Measurements from ENCODE around the gene MTA1.

The MTA1 gene

DNA sequence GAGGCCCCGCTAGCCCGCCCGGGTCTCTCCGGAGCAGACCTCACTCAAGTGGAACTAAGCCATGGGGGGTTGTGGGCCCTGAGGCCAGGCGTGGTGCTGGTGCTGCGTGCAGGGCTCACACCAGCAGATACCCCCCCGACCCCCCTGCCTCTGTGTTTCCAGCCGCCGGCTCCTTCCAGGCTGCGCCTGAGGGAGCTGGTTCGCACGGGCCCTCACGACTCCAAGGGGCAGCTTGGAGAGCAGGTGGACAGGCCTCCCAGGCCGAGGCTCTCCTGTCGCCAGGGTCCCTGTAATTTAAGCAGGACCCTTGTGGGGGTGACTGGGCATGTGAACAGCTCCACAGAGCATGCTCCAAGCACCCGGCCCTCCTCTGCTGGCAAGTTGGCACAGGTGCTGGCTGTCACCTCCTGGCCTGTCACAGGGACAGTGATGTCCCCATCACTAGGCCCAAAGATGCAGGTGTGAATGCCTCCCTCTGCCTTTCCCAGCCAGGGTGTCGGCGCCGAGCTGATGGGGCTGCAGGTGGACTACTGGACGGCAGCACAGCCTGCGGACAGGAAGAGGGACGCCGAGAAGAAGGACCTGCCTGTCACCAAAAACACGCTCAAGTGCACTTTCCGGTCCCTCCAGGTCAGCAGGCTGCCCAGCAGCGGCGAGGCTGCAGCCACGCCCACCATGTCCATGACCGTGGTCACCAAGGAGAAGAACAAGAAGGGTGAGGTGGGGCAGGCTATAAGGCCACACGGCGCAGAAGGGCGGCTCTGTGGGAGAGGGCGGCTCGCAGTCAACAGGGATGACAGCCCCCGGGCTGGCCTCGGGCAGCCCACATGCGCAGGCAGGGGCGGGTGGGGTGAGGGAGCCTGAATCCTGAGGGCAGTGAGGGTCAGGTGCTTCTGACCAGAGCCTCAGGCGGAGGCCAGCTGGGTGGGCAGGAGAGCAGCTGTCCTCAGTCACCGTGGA is 27.2 kb upstream of the MTA1 start:
- no peak for DNase-seq (ENCODE audit: low read depth)
- no peak overlapping the region for H3K4me3 ChIP-seq (ENCODE audit: control insufficient read depth, low read depth, low read length)
- TF ChIP-seq, protein P1, sequence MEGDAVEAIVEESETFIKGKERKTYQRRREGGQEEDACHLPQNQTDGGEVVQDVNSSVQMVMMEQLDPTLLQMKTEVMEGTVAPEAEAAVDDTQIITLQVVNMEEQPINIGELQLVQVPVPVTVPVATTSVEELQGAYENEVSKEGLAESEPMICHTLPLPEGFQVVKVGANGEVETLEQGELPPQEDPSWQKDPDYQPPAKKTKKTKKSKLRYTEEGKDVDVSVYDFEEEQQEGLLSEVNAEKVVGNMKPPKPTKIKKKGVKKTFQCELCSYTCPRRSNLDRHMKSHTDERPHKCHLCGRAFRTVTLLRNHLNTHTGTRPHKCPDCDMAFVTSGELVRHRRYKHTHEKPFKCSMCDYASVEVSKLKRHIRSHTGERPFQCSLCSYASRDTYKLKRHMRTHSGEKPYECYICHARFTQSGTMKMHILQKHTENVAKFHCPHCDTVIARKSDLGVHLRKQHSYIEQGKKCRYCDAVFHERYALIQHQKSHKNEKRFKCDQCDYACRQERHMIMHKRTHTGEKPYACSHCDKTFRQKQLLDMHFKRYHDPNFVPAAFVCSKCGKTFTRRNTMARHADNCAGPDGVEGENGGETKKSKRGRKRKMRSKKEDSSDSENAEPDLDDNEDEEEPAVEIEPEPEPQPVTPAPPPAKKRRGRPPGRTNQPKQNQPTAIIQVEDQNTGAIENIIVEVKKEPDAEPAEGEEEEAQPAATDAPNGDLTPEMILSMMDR (IDR thresholded peaks at IDR 0.05; ENCODE audit: control insufficient read depth, insufficient read depth, low read depth, low read length, missing control alignments): no peak

DNA sequence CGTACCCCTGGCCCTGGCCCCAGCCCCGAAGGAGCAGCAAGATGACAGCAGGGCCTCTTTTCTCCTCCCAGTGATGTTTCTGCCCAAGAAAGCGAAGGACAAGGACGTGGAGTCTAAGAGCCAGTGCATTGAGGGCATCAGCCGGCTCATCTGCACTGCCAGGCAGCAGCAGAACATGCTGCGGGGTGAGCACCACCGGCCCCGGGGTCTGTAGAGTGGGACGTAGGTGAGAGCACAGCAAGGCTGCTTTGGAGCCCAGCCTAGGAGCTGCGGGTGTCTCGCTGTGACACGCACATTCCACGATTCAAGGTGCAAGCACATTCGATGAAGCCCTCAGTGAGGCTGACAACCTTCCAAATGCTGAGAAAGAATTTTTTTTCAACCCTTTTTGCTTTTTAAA is 26.5 kb upstream of the MTA1 start:
- TF ChIP-seq, protein P1 (IDR thresholded peaks at IDR 0.05; ENCODE audit: control insufficient read depth, insufficient read depth, low read depth, low read length, missing control alignments): no peak
- no peak overlapping the region for H3K4me3 ChIP-seq (ENCODE audit: control insufficient read depth, low read depth, low read length)
- DNase-seq (ENCODE audit: low read depth): no peak

- no peak overlapping the region for H3K4me3 ChIP-seq (ENCODE audit: control insufficient read depth, low read depth, low read length)
- no peak for DNase-seq (ENCODE audit: low read depth)
- TF ChIP-seq, protein P1 (IDR thresholded peaks at IDR 0.05; ENCODE audit: control insufficient read depth, insufficient read depth, low read depth, low read length, missing control alignments): no peak
Measured at GRCh38 chr14:105394714-105395537, 24.7 kb upstream of the MTA1 start.

DNA sequence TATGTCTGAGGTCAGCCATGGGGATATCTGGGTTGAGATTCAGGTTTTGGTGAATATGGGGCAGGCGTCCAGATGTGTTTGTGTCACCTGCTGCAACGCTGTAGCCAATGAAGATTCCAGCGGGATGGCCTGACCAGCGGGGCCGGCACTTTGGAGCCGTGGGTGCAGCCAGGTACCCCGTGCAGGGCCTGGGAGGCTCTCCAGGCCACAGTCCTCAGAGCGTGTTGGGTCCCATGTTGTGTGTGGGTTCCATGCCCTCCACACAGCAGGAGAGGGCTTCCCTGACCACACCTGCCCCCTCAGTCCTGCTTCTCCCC is 24.1 kb upstream of the MTA1 start:
- no peak for DNase-seq (ENCODE audit: low read depth)
- TF ChIP-seq, protein P1 (IDR thresholded peaks at IDR 0.05; ENCODE audit: control insufficient read depth, insufficient read depth, low read depth, low read length, missing control alignments): no peak
- no peak overlapping the region for H3K4me3 ChIP-seq (ENCODE audit: control insufficient read depth, low read depth, low read length)

DNA sequence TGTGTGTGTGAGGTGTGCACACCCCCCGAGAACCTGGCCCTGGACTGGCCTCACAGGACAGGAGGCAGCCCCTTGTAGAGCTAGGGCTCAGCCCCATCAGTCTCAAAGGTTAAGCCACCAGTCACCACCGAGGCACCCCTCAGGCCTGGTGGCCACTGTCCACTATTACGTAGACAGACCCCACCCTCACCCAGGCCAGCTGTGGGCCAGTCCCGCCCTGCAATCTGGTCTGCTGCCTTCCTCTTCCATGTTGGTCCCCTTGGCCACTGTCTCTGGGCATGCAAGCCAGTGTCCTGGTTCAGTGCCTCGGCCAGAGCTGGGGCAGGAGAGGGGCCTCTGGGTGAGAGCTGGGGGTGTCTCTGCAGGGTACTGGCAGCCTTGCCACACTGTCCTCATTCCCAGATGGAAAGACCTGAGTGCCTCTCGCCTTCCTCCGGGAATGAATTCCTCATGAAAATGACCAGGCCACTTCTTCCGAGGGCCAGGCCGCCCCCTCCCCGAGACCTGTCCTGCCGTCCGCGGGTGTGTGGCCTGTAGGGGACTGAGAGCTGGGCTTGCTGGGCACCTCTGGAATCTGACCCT is 22.2 kb upstream of the MTA1 start:
- DNase-seq (ENCODE audit: low read depth): no peak
- no peak overlapping the region for H3K4me3 ChIP-seq (ENCODE audit: control insufficient read depth, low read depth, low read length)
- TF ChIP-seq, protein P1 (IDR thresholded peaks at IDR 0.05; ENCODE audit: control insufficient read depth, insufficient read depth, low read depth, low read length, missing control alignments): no peak

DNA sequence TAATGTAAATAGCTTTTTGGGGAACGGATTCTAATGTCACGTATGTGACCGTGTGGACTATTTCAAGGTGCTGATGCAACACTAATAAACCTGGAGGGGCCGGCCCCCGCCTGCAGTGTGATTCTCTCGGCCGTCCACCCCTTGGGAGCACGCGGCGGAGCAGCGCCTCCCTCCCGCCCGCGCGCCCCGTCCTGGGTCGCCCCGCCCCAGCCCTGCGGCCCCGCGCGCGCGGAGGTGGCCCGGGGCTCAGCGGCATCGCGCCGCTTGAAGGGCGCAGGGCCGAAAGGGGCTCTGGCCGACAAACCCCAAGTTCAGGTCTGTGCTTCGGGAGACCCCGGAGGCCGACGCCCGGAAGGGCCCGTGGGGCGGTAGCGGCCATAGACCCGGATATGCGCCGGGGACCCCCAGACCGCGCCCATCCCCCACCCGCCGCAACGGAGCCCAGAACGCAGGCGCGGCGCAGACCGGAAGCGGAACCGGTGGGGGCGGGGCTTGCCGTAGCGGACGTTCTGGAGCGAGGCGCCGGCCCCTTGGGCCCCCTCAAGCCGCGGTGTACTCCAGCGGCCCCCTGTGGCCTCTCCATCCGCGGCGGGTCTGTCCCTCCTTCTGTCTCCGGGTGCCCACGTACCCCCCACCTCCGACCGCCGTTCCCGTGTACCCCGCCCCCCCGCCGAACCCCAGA is 21.4 kb upstream of the MTA1 start, which contains the start of gene TEX22:
Gene TEX22 (plus strand): TSS at position 495 of the 682 bp plus-strand sequence. CDS start 803 bp downstream, outside the sequence.
- TF ChIP-seq, protein P1 (IDR thresholded peaks at IDR 0.05; ENCODE audit: control insufficient read depth, insufficient read depth, low read depth, low read length, missing control alignments): no peak
- peak within 1 kb of the TSS; percentile 64 for H3K4me3 ChIP-seq (ENCODE audit: control insufficient read depth, low read depth, low read length)
- DNase-seq (ENCODE audit: low read depth): no peak
